GM11168 (cell line): ENCODE measurements around the gene RNASE1.
"Not testable (repeated sequence)": the region's sequence is repeated elsewhere in the genome, so short reads cannot be mapped to it uniquely, and the experiment has no call there.

ENCODE experiments used
- in situ Hi-C: fragments of 300-500 bp; cut with MboI; formaldehyde crosslinking; loops from one replicate; pipeline ENCODE4 v1.12.0; 2022; ENCODE audit warnings: low sequenced_read_pairs; ENCODE audit not compliant: unreplicated experiment

Gene RNASE1

DNA sequence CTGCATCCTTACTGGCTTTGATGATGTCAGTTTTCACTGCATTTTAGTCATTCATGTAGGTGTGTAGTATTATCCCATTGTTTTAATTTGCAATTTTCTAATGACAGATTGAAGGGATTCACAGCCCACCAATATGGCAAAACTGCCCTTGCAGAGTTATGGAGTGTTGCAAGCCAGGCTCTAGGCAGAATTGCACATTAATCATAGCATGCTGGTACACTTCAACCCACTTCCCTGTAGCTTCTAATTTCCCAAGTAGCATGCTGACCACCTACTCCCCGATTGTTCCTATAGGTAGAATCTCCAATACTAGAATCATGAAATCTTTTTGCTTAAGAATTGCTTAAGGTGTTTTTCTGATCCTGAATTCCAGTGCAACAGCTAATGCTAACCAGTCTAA lies 26.7 kb downstream of the RNASE1 start:
- in situ Hi-C loops, result no loop called here

DNA sequence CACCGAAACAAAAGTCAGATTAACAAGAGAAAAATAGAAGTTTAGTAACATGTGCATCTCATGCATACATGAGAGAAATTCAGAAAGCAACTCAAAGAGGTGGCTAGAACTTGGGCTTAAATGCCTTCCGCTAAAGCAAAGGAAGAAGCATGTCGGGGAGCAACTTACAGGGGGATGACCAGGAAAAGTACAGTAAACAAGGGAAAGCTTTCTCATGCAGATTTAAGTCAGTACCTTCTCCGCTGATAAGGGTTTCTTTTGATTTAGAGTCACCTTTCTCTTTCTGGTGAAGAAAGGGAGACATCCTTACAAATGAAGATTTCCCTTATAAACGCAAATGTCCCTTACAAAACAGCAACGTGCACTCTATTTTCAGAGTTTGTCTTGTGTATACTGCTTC lies 27.6 kb downstream of the RNASE1 start:
- in situ Hi-C loops, result no loop called here

DNA sequence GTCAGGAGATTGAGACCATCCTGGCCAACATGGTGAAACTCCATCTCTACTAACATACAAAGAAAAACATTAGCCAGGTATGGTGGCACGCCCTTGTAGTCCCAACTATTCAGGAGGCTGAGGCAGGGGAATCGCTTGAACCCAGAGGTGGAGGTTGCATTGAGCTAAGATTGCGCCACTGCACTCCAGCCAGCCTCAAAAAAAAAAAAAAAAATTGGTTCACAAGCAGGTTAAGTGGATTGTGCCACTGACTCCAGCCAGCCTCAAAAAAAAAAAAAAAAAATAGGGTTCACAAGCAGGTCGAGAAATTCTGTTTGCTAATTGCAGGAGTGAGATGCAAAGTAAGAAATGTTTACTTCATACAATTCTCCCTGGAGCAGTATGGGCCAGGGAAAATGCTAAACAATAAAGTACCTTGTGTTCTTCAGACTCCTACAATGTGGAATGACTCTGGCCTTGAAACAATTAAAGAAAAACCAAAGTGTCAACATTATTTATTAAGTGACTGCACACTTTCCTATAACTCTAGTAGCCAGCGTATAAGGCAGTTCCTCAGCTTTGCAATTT lies 28.3 kb downstream of the RNASE1 start:
- in situ Hi-C loops, result no loop called here

DNA sequence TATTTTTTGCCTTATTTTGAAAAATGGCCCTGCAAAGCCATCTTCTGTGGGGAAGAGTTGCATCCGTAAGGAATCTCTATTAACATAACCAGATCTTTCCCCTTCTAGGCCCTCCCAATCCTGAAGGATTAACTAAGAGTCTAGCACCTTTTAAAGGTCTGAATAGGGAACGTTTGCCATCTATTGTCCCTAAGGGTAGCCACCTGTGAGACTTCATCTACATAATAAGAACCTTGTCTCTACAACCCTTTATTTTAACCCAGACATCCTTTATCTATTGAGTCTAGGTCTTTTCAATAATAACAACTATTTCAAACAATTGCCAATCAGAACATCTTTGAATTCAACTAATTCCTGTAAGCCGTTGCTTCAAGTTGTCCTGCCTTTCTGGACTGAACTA lies 30.0 kb downstream of the RNASE1 start:
- in situ Hi-C loops, result no loop called here

DNA sequence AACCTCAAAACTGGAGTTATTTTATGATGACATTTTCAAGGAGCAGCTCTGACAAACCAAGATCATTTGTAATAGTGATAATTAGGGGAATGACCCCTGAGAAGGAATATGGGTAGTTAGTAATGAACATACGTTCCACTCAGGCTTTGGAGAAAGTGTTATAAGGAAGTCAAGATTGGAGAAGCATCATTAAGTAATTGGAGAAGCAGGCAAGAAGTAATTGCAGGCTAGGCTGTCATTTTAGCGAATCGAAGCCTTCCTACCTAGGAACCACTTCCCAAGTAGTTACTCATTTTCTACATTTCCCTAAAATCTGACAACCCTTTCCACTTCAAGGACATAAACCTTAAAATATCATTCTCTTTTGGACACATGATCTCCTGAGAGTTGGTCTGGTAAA lies 33.2 kb downstream of the RNASE1 start:
- in situ Hi-C loops, result no loop called here

DNA sequence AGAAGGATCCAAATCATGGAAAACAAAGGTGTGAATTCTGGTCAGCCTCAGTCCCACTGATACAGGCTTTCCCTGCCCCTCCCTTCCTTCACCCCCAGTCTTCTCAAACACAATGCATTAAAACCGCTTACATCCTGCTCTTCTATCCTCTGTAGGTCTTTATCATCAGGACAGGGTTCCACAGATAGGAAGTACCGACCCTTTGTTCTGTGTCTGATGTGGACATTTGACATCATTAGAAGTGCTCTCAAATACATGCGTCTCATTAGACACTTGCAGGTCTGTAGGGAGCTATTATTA lies 34.1 kb downstream of the RNASE1 start:
- in situ Hi-C loops, result no loop called here

DNA sequence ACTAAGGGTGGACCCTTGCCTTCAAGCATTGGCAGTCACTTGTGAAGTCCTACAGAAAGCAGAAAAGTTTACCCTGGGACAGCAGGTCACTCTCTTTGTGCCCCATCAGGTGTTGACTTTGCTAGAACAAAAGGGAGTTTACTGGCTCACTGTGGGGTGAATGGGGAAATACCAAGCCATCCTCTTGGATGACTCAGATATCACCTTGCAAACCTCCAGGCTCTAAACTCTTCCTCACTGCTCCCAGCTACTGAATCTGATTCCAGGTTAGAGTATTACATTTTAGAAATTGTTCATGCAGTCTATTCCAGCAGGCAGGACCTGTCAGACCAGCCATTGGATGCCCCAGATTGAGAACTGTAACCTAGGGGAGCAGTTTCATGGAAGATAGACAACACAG lies 41.7 kb downstream of the RNASE1 start:
- in situ Hi-C loops, result loop anchor here (5.0 kb wide), 1 partner anchor 91 kb away; no protein-coding TSS in a partner anchor

DNA sequence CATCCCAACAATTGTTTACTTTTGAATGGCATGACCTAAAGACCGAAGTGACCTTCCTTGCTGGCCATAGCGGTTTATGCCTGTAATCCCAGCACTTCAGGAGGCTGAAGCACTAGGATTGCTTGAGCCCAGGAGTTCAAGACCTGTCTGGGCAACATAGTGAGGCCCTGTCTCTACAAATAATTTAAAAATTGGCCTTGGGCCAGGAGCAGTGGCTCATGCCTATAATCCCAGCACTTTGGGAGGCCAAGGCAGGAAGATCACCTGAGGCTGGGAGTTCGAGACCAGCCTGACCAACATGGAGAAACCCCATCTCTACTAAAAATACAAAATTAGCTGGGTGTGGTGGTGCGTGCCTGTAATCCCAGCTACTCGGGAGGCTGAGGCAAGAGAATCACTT lies 43.2 kb downstream of the RNASE1 start:
- in situ Hi-C loops, result not testable (repeated sequence)

DNA sequence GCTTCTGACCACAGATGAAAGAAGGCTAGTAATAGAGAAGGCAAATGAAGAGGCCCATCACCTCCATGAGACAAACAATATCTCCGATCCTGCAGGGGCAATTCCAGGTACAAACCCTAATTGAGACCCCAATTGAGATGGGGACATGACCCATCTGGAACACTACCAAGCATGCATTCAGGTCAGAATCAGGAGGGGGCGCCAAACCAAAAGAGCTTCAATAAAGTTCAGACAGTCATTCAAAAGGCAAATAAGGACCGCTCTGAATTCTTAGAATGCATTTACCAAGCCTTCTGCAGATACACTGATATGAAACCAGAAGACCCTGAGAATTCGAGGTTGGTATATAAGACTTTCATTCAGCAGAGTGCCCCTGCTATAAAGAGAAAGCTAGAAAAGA lies 44.7 kb downstream of the RNASE1 start:
- in situ Hi-C loops, result no loop called here

DNA sequence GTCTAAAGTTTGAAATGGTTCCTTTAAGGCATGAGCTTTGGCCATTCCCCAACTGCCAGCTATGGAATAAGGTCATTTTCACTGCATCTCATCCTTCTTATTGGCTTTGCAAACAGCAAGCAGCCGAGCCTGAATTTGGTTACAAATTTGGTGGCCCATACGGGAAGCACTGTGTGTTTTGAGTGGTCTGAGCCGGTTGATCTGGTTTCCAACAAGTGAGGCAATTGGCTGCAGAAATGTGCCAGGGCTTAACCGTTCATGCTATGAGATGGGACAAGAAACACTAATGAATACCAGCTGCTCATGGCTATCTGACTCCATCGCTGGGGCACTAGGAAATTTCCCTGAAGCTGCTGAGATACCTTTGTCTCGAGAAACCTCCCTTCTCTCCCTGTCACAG lies 47.6 kb downstream of the RNASE1 start:
- in situ Hi-C loops, result no loop called here

DNA sequence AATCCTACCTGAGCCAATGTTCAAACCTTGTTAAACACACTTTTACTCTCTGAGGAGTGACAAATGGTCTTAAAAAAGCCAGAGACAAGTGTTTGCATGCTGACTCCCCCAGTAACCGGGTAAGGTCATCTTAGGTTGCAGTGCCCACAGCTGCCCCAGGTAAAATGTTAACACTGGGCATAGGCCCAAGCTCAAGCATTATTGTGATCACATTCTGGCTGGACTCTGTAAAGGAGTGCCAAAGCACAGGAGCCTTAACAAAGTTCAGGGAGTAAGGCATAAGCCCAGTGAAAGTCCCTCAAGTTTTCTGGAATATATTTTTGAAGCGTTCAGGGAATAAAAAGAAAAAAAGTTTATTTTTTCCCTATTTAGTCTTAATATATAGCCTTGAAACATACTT lies 48.3 kb downstream of the RNASE1 start:
- in situ Hi-C loops, result no loop called here

DNA sequence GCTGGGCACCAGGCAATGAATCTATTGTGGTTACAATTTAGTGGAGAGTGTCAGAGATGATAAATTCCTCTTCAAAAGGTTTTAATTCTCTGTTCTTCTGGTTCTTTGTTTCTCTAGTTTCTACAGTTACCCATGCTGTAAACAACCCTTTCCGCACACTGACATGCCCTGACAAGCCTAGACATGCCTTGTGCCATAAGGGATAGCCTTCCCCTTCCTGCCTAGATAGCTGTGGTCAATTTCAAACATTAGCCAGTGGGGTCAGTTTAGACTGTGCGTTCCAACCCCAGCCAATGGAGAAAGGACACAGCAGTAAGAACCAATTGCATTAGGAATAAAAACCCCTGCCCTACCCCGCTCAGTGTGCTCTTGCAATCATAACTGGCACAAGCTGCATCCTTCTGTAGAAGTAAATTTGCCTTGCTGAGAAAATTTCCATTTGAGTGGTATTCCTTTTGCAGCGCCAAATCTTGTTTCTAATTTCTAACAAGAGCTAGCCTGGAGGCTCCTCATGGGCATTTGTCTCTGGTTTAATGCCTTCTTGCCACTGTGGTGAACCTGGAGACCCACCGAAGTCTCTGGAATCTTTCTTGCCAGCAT lies 50.6 kb downstream of the RNASE1 start:
- in situ Hi-C loops, result no loop called here
